Mesenchymal stem cell (in vitro differentiated cells and primary cell): Measurements from ENCODE around the gene MSI2.

ENCODE experiments used
- DNase-seq: peaks from one replicate; pipeline ENCODE4 v3.0.0-alpha.2; 2013
- H2AFZ ChIP-seq: one replicate; pipeline ENCODE4 v1.6.1; 2013; ENCODE audit warnings: low read depth, mild to moderate bottlenecking, control low read depth, inconsistent platforms, low read length, moderate library complexity
- H2AK5ac ChIP-seq: 2 replicates; pipeline ENCODE4 v1.6.1; 2013; ENCODE audit warnings: low read length, moderate library complexity, mild to moderate bottlenecking, inconsistent platforms; ENCODE audit not compliant: severe bottlenecking
- H2BK120ac ChIP-seq: one replicate; pipeline ENCODE4 v1.6.1; 2013; ENCODE audit warnings: low read depth, mild to moderate bottlenecking, inconsistent platforms, low read length, moderate library complexity
- H2BK12ac ChIP-seq, 2 experiments: one replicate each; pipeline ENCODE4 v1.6.1; 2013; ENCODE audit warnings: inconsistent platforms in 2 of 2, low read length in 2 of 2, mild to moderate bottlenecking in 2 of 2, moderate library complexity in 2 of 2, control low read depth in 1 of 2
- H2BK15ac ChIP-seq: one replicate; pipeline ENCODE4 v1.6.1; 2013; ENCODE audit warnings: mild to moderate bottlenecking, low read depth, inconsistent platforms; ENCODE audit not compliant: poor library complexity, severe bottlenecking
- H2BK5ac ChIP-seq: 2 replicates; pipeline ENCODE4 v1.6.1; 2013; ENCODE audit warnings: low read depth, mild to moderate bottlenecking, low read length, control low read depth, inconsistent platforms; ENCODE audit not compliant: poor library complexity, severe bottlenecking
- H3K14ac ChIP-seq, 2 experiments: one replicate each; pipeline ENCODE4 v1.6.1; 2013; ENCODE audit warnings: inconsistent platforms in 2 of 2, low read length in 2 of 2, control low read depth in 1 of 2, mild to moderate bottlenecking in 1 of 2, moderate library complexity in 1 of 2
- H3K18ac ChIP-seq, 2 experiments: one replicate each; pipeline ENCODE4 v1.6.1; 2013; ENCODE audit warnings: inconsistent platforms in 2 of 2, low read length in 2 of 2, control low read depth in 1 of 2, low read depth in 1 of 2, mild to moderate bottlenecking in 1 of 2
- H3K23ac ChIP-seq, 2 experiments: one replicate each; pipeline ENCODE4 v1.6.1; 2013; ENCODE audit warnings: inconsistent platforms in 2 of 2, low read length in 2 of 2, mild to moderate bottlenecking in 2 of 2, moderate library complexity in 2 of 2, control low read depth in 1 of 2
- H3K27ac ChIP-seq: 2 replicates; pipeline ENCODE4 v1.5.1; 2013; ENCODE audit warnings: mild to moderate bottlenecking, moderate library complexity, low read length, control low read depth, inconsistent platforms; ENCODE audit not compliant: poor library complexity, severe bottlenecking
- H3K27me3 ChIP-seq, 2 experiments: 2 replicates each; pipeline versions ENCODE4 v1.6.1 to v1.7.0; 2013; ENCODE audit warnings: low read length in 2 of 2, mild to moderate bottlenecking in 2 of 2, moderate library complexity in 2 of 2, control low read depth in 1 of 2, inconsistent platforms in 1 of 2; ENCODE audit not compliant: control insufficient read depth in 1 of 2, insufficient read depth in 1 of 2
- H3K36me3 ChIP-seq, 2 experiments: 2 replicates each; pipeline versions ENCODE4 v1.6.1 to v1.7.0; 2013; ENCODE audit warnings: low read length in 2 of 2, control low read depth in 1 of 2, inconsistent platforms in 1 of 2, low read depth in 1 of 2, mild to moderate bottlenecking in 1 of 2; ENCODE audit not compliant: insufficient read depth in 2 of 2, control insufficient read depth in 1 of 2
- H3K4ac ChIP-seq, 2 experiments: one replicate each; pipeline ENCODE4 v1.6.1; 2013; ENCODE audit warnings: inconsistent platforms in 2 of 2, low read length in 2 of 2, mild to moderate bottlenecking in 2 of 2, moderate library complexity in 2 of 2, control low read depth in 1 of 2, low read depth in 1 of 2
- H3K4me1 ChIP-seq: 2 replicates; pipeline ENCODE4 v1.6.1; 2013; ENCODE audit warnings: low read depth, low read length, control low read depth; ENCODE audit not compliant: control insufficient read depth, insufficient read depth
- H3K4me2 ChIP-seq: 2 replicates; pipeline ENCODE4 v1.6.1; 2013; ENCODE audit warnings: low read length, mild to moderate bottlenecking, inconsistent platforms; ENCODE audit not compliant: poor library complexity, severe bottlenecking
- H3K4me3 ChIP-seq, 2 experiments: 2 replicates each; pipeline versions ENCODE4 v1.5.1 to v1.7.0; 2013; ENCODE audit warnings: low read length in 2 of 2, mild to moderate bottlenecking in 2 of 2, control low read depth in 1 of 2, low read depth in 1 of 2; ENCODE audit not compliant: insufficient read depth in 1 of 2
- H3K79me1 ChIP-seq: replicated peaks from 2 replicates; pipeline ENCODE4 v1.6.1; 2013; ENCODE audit warnings: mild to moderate bottlenecking, control low read depth, low read length, inconsistent platforms; ENCODE audit not compliant: poor library complexity, severe bottlenecking
- H3K9ac ChIP-seq: 2 replicates; pipeline ENCODE4 v1.7.0; 2013; ENCODE audit warnings: mild to moderate bottlenecking, low read length, moderate library complexity
- H3K9me3 ChIP-seq: 2 replicates; pipeline ENCODE4 v1.7.0; 2013; ENCODE audit warnings: mild to moderate bottlenecking, low read length; ENCODE audit not compliant: control insufficient read depth
- H4K8ac ChIP-seq: one replicate; pipeline ENCODE4 v1.6.1; 2013; ENCODE audit warnings: inconsistent platforms, mild to moderate bottlenecking, low read length, moderate library complexity
- H4K91ac ChIP-seq: one replicate; pipeline ENCODE4 v1.6.1; 2013; ENCODE audit warnings: mild to moderate bottlenecking, low read length, inconsistent platforms
- WGBS: methylation state at CpG from one replicate; pipeline ENCODE4 v1.1.7; 2013; ENCODE audit warnings: mixed read lengths; 5-methylcytosine and 5-hydroxymethylcytosine counted together

Gene MSI2

GRCh38 chr17:57269052-57269451 lies 12.7 kb downstream of the MSI2 start:
- H3K4ac ChIP-seq: no peak overlapping the region
- no peak overlapping the region for H3K18ac ChIP-seq
- no peak overlapping the region for H3K27ac ChIP-seq
- WGBS: 97% methylated on average over 3 of the region's 3 CpGs
- no peak overlapping the region for H4K8ac ChIP-seq
- no peaks in the 10 kb centered on the region for H3K9me3 ChIP-seq
- no peaks in the 10 kb centered on the region for H3K4me1 ChIP-seq
- H3K79me1 ChIP-seq: peaks cover 60% of the 10 kb centered on the region
- H2AK5ac ChIP-seq: no peak overlapping the region
- no peak overlapping the region for H2BK15ac ChIP-seq
- H3K14ac ChIP-seq: no peak overlapping the region
- no peak overlapping the region for H2BK5ac ChIP-seq
- peaks cover 0 to 32% of the 10 kb centered on the region in 2 experiments for H3K36me3 ChIP-seq
- no peak overlapping the region for H3K9ac ChIP-seq
- H3K23ac ChIP-seq: no peak overlapping the region
- no peak overlapping the region for H2AFZ ChIP-seq
- DNase-seq: no peak
- H2BK12ac ChIP-seq: no peak overlapping the region
- H3K27me3 ChIP-seq: no peaks in the 10 kb centered on the region
- H3K4me2 ChIP-seq: no peak overlapping the region
- no peak overlapping the region for H2BK120ac ChIP-seq
- no peak overlapping the region for H4K91ac ChIP-seq
- no peak overlapping the region for H3K4me3 ChIP-seq

- H3K23ac ChIP-seq: no peak overlapping the region
- H3K18ac ChIP-seq: no peak overlapping the region
- H3K9me3 ChIP-seq: no peaks in the 10 kb centered on the region
- no peak overlapping the region for H2AK5ac ChIP-seq
- no peak overlapping the region for H3K9ac ChIP-seq
- H3K4me2 ChIP-seq: no peak overlapping the region
- peaks cover 0 to 29% of the 10 kb centered on the region in 2 experiments for H3K36me3 ChIP-seq
- WGBS: 94% methylated on average over 7 of the region's 8 CpGs
- H2BK12ac ChIP-seq: no peak overlapping the region
- H3K4ac ChIP-seq: no peak overlapping the region
- no peaks in the 10 kb centered on the region for H3K4me1 ChIP-seq
- no peak overlapping the region for H2AFZ ChIP-seq
- no peak overlapping the region for H4K8ac ChIP-seq
- H2BK15ac ChIP-seq: no peak overlapping the region
- no peak overlapping the region for H4K91ac ChIP-seq
- peaks cover 57% of the 10 kb centered on the region for H3K79me1 ChIP-seq
- no peak overlapping the region for H2BK120ac ChIP-seq
- no peak overlapping the region for H3K14ac ChIP-seq
- no peak overlapping the region for H3K27ac ChIP-seq
- DNase-seq: no peak
- no peaks in the 10 kb centered on the region for H3K27me3 ChIP-seq
- H2BK5ac ChIP-seq: no peak overlapping the region
- no peak overlapping the region for H3K4me3 ChIP-seq
Observed at GRCh38 chr17:57269598-57270255, 13.4 kb downstream of the MSI2 start.

GRCh38 chr17:57270801-57271245 lies 14.5 kb downstream of the MSI2 start:
- Histone ChIP-seq H2AFZ (no peak overlapping the region), H3K18ac (no peak overlapping the region), H4K91ac (no peak overlapping the region), H2BK12ac (no peak overlapping the region), H2BK120ac (no peak overlapping the region), H3K9me3 (no peaks in the 10 kb centered on the region), H3K27me3 (no peaks in the 10 kb centered on the region), H3K27ac (no peak overlapping the region), H3K4me2 (no peak overlapping the region), H2BK15ac (no peak overlapping the region), H3K79me1 (peaks cover 57% of the 10 kb centered on the region), H3K14ac (no peak overlapping the region), H2BK5ac (no peak overlapping the region), H2AK5ac (no peak overlapping the region), H3K36me3 (peaks cover 0 to 28% of the 10 kb centered on the region in 2 experiments), H3K4ac (no peak overlapping the region), H3K9ac (no peak overlapping the region), H4K8ac (no peak overlapping the region), H3K4me1 (no peaks in the 10 kb centered on the region), H3K4me3 (no peak overlapping the region), H3K23ac (no peak overlapping the region)
- WGBS: 88% methylated on average over 6 of the region's 7 CpGs
- DNase-seq: no peak

- no peak for DNase-seq
- H3K9ac ChIP-seq: no peak overlapping the region
- no peak overlapping the region for H2BK15ac ChIP-seq
- H3K36me3 ChIP-seq: peaks cover 0 to 25% of the 10 kb centered on the region in 2 experiments
- H3K27ac ChIP-seq: no peak overlapping the region
- no peak overlapping the region for H3K4me3 ChIP-seq
- H3K4me2 ChIP-seq: no peak overlapping the region
- 96% methylated on average over 6 of the region's 6 CpGs for WGBS
- no peak overlapping the region for H2AK5ac ChIP-seq
- no peak overlapping the region for H2BK120ac ChIP-seq
- no peaks in the 10 kb centered on the region for H3K4me1 ChIP-seq
- no peak overlapping the region for H3K14ac ChIP-seq
- no peak overlapping the region for H2AFZ ChIP-seq
- H3K79me1 ChIP-seq: peaks cover 57% of the 10 kb centered on the region
- no peak overlapping the region for H2BK5ac ChIP-seq
- no peaks in the 10 kb centered on the region for H3K27me3 ChIP-seq
- no peak overlapping the region for H4K8ac ChIP-seq
- H3K4ac ChIP-seq: no peak overlapping the region
- H2BK12ac ChIP-seq: no peak overlapping the region
- no peak overlapping the region for H3K18ac ChIP-seq
- no peak overlapping the region for H4K91ac ChIP-seq
- no peaks in the 10 kb centered on the region for H3K9me3 ChIP-seq
- no peak overlapping the region for H3K23ac ChIP-seq
Observed at GRCh38 chr17:57271821-57272220, 15.5 kb downstream of the MSI2 start.
